Skin of body (tissue), 2 donors: Measurements from ENCODE around the gene NLRC3. TPM values are rescaled to one million over a fixed set of nuclear protein-coding genes. Genes with fewer than 3 reads are reported as not detected.

Experiments used
- DNase-seq: peaks from one replicate; lab custom pipeline; 2025; lab: John Stamatoyannopoulos, UW
- total RNA-seq: library from RNA; depleted of rRNA; stranded (reverse); fragments of >200 nt; gene quantifications from one replicate; pipeline ENCODE4 v1.2.3, GENCODE V29; 2014

NLRC3 gene
- total RNA-seq, 1 donor from 2014 or later = 0.39 TPM

GRCh38 chr16:3597226-3597625 lies 20.0 kb upstream of the NLRC3 start:
- no peak for DNase-seq

DNA sequence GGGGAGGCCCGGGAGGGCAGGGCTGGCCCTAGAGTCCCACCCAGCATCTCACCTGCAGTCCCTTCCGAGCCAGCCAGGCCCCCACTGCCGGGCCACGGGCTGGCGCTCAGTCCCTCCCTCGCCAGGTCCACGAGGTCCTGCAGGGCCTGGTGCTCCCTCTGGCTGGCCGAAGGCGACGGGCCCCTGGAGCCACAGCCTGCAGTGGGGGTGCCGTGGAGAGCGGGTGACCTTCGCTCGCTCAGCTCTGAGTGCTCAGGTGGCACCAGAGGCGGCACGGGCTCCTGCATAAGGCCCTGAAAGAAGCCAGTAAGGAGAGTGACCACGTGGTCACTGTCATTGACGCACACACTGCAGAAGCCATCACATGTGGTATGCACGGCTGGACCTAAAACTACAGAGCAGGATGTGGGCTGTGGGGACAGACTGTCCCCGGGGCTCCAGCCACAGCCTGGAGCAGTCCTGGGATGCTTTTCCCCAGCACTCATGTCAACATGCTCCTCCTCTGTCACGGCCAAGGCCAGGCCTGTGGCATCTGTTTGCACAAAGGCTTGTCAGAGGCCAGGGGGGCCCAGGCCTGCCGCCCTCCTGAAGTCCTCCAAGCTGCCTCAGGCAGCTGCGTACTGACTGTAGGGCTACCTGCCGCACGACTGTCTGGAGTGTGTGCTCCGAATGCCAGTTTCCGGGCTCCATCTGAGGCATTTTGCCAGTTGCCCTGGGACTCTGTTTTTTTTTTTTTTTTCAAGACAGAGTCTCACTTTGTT lies 19.1 kb upstream of the NLRC3 start:
- DNase-seq = no peak

- no peak for DNase-seq
Measured at GRCh38 chr16:3595521-3596021, 18.4 kb upstream of the NLRC3 start.

- DNase-seq = no peak
Measured at GRCh38 chr16:3595110-3595486, 17.9 kb upstream of the NLRC3 start.

- DNase-seq = no peak
Measured at GRCh38 chr16:3594316-3595109, 17.3 kb upstream of the NLRC3 start.

- no peak for DNase-seq
Measured at GRCh38 chr16:3592559-3592958, 15.4 kb upstream of the NLRC3 start.

DNA sequence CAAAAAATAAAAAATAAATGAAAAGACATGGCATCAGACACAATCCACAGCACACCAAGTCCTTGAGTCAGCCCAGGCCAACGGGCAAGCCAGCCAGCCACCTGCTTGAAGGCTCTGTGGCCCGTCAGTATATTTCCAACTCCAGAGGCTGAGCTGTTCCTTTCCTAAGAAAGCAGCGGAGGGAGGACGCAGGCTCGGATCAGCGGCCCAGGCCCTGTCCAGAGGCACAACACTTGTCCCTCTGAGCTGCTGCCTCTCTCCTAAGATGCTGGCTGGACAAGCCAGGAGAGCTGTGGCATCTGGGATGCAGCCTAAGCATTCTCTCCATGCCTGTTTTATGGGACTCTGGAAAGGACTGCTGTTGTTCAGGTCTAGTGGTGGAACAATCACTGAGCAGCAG lies 14.8 kb upstream of the NLRC3 start:
- no peak for DNase-seq

DNA sequence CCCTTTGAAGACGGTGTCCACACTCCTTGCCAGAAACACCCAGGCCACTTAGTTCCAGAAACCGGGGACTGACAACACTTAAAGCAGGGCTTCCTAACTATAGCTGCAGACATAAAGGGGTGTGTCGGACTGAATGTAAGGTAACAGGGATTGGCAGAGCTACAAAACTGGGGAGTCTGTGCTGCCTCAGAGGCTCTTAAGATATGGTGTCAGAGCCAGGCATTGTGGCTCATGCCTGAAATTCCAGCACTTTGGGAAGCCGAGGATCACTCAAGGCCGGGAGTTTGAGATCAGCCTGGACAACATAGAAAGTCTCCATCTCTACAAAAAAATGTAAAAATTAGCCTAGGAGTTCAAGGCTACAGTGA lies 14.2 kb upstream of the NLRC3 start:
- DNase-seq = no peak

GRCh38 chr16:3590736-3591435 lies 13.7 kb upstream of the NLRC3 start:
- no peak for DNase-seq

GRCh38 chr16:3589991-3590701 lies 12.9 kb upstream of the NLRC3 start:
- DNase-seq = no peak

DNA sequence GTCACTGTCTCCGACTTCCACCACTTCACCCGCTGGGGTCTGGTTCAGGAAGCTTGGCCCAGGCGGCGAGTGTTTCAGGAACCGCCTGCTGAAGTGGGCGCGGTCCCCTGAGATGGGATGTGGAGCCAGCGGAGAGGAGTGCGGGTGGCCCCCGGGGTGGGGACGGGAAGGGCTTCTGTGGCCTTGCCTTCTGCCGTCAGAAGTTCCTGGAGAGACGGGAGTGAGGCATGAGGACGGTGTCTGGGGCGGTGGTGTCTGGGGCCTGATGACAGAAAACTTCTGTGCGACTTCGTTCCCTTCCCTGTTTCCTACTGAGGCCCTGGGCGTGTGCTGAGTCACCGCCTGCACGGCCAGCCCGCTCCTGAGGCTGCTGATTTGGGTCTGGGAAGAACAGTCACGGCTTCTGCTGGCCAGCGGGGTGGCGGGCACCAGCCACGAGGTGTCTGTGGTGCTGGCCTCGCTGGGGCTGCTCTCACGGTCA lies 12.3 kb upstream of the NLRC3 start:
- no peak for DNase-seq

GRCh38 chr16:3589001-3589400 lies 11.8 kb upstream of the NLRC3 start:
- DNase-seq = no peak

- DNase-seq = no peak
Measured at GRCh38 chr16:3587547-3588110, 10.4 kb upstream of the NLRC3 start.

- no peak for DNase-seq
Measured at GRCh38 chr16:3584412-3584811, 7.2 kb upstream of the NLRC3 start.

- no peak for DNase-seq
Measured at GRCh38 chr16:3583303-3584038, 6.3 kb upstream of the NLRC3 start.

DNA sequence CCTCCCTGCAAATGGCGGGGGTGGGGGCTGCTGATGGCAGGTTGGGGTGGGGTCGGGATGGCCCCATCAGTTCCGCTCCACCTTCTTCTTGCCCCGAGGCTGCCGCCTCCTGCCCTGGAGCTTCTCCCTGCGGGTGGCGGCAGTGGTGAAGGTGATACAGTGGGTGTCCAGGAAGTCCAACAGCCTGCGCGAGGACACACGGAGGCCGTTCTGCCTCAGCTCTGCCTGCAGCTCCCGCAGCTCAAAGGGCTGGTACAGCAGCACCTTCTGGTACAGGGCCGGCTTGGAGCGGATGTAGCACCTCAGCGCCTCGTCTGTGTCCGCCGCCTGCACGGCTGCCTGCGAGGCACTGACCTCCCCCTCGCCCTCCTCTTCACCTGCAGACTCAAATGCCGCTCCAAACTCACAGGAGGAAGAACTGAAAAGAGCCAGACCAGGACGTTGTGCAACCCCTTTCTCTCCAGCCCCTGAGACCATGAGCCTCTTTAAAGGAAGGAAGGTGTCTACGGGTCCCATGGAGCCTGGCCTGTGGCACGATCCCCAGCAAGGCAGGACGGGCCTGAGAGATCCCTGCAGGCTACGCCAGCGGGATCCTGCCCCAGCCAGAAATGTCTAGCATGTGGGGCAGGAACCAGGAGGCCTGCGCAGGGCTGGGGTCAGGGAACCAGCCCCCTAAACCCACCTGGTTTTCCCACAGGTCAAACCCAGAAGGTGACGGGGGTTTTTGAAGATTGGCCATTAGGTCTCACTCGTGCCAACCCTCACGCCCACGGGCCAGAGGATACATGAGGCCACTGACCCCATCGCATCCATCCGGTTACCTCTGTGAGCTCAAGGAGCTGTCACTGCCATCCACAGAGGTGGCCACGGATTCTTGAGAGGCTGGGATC lies 5.3 kb upstream of the NLRC3 start:
- no peak for DNase-seq

GRCh38 chr16:3581392-3581791 lies 4.2 kb upstream of the NLRC3 start:
- no peak for DNase-seq

GRCh38 chr16:3580686-3581085 lies 3.5 kb upstream of the NLRC3 start:
- DNase-seq = peak; percentile 33

- DNase-seq = no peak
Measured at GRCh38 chr16:3580251-3580651, 3.0 kb upstream of the NLRC3 start.
